ENCODE measurements around the gene YTHDC2.
A peak's percentile ranks its signal among the peaks of the same experiment; 100 is the strongest.

YTHDC2 gene

DNA sequence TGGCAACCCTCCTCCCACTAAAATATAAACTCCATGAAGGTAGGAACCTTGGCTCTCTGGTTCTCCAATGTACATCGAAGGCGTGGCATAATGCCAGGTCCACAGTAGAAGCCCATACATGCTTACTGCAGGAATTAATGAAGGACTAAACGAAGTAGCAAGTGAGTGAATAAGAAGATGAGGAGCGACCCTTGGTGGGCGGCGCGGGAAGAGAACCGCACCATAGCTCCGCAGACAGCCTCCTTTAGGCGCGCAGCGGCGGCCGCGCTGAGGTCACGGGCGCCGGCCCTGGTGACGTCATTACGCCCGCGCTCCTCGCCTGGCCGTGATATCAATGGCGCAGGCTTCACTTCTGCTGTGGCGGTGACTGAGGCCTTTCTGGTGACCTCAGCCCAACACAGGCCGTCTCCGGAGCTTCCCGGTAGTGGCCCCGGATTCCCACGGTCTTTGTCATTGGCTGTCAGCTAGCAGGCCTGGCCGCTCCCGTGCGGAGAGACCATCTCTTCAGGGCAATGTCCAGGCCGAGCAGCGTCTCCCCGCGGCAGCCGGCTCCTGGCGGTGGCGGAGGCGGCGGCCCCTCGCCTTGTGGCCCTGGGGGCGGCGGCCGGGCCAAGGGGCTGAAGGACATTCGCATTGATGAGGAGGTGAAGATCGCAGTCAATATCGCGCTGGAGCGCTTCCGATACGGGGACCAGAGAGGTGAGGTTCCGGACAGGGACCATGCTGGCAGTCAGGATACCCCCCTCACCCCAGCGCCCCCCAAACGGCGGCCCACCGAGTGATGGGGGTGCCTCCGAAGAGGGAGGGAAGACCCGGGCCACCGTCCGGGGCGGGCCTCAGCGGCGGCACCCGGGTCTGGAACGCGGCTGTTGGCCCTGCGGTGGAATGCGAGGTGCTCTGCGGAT, at the start of gene YTHDC2:
YTHDC2 (plus strand) TSS at position 311 of the 905 bp plus-strand sequence; CDS start at position 513, 202 bp downstream.
- peak; percentile 80 to 82 for DNase-seq (ENCODE audit: low read depth in 2 of 2)

DNA sequence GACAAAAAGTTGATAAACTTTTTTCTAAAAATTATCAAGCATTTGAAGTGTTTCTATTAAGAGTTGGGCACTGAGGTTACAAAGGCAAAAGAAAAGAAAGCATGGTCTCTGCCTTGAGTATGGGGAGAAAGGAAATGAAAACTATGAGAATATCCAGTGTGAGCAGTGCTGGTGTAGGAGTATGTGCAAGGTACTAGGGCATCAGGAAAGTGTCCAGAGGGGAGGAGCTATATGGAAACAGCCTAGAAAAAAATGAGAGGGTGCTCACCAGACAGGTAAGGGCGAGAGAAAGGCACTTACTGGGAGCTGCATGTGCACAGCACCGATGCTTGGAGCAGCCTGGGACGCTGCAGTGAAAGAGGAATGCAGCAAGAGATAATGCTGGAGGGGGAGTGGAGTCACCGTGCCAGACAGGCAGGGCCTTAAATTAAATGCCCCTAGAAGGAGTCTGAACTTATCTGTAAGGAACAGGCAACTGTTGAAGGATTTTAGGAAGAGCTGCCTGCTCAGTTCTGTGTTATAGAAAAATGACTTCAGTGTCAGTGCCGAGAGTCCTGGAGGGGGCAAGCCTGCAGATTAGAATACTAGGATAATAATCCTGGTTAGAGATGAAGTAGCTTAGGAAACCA, 39.3 kb upstream of the YTHDC2 start:
- DNase-seq (ENCODE audit: low read depth in 2 of 2) = no peak

DNA sequence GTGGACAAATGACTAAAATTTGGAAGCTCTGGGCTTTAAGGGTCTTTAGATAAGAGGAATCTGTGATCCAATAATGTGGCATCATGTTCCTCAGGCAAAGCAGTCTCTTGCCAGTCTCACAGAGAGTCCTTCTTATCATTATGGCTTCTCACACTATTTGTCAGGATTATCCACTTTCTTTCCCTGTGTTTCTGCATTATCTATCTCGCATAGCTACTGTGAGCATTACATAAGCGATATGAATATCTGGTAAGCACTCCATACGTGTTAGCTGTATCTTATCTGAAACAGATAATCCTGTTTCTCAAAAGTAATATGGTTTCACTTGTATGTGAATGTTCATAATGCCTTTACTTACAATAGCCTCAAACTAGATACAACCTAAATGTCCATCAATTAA, 34.8 kb upstream of the YTHDC2 start:
- DNase-seq (ENCODE audit: low read depth in 2 of 2) = no peak

DNA sequence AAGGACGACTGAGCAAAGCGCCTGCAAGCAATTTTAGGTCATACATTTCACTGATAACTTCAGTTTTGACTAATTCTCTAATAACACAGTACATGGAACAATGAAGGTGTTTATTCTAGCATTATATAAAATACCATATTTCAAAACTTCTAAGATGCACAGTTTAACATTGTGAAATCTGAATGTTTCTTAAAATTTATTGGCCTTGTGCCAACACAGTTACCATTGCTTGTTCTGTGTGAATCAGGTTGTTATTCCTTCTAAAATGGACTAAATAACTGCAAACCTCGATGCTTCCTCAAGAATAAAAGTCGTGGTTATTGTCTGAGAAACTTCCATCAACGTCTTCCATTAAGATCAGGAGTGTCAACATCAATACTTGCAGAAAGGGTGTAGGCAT, 33.3 kb upstream of the YTHDC2 start:
- no peak for DNase-seq (ENCODE audit: low read depth in 2 of 2)

DNA sequence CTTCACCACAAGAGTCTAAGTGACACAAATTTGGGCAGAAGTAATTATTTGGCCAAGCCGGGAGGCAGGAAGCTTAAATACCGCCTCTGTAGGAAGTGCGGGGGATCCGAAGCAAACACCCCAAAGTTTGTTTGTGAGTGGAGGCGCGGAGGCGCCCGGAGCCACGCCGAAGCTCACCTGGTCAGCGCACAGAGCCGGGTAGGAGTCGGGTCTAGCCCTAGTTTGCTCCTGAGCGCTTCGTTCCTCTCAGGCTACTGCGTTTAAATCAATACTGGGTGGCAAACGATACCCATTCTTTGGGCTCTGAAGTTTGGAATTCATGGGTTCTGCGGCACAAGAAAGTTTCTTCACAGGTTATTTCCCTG, 26.1 kb upstream of the YTHDC2 start:
- DNase-seq (ENCODE audit: low read depth in 2 of 2) = no peak

DNA sequence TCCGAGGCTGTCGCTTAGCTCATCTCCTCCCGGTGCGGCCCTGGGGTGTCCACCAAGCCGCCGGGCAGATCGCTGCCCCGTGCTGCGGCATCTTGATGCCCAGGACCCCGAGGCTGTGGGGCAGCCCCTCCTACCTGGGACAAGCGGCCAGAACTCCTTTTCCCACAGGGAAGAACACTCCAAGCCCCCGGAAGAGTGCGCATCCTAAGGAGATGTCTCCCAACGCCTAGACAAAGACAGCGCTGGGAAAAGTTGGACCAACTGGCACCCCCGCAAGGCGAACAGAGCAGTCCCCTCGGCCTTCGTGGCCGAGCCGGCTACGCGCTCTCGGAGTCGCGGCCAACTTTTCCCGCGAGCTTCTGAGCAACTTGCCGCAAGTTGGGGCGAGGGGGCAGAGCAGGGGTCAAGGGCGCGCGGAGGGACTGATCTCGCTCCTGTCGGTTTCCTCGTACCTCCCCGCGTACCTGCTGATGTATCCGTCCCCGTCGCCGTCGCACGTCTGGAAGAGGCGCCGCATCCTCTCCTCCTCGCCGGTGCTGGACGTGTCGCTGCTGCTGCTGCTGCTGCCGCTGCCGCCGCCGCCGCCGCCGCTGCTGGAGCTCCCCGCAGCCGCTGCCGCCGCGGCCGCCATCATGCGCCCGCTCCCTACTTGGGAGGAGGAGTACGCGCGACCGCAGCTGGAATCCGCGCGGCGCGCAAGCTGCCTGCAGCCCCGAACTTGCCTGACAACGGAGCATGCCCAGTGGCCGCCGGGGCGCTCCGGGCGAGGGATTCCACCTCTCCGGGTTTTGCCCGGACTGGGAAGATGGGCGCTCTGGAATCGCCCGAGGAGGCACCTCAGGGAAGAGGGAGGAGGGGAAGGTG, 25.5 kb upstream of the YTHDC2 start, which contains the start of gene MCC:
MCC (minus strand) TSS at position 673 of the 864 bp plus-strand sequence.
- peak in 1 of 2 donors; percentile 30 for DNase-seq (ENCODE audit: low read depth in 2 of 2)

DNA sequence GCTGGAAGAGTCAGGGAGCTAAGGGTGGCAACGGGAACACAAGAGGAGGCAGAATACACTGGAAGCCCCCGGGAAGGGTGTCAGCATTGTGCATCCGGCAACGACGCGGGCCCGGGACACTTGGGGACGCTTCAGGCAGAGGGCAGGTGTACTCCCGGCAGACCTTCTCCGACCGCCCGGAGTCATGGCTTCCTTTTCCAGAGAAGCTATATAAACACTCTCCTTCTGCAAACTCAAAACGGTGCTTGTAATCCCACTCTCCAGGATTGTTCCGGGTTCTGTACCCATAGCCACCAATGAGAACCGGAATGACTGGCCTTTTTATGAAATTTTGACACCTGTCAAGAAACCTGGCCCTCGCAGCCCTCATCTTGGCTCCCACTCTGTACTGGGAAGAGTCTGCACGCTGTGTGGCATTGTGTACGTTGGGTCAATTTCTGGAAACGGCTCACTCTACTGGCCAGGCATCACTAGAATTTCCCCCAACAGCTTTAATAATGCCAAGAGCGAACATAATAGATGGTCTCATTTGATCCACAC, 24.8 kb upstream of the YTHDC2 start:
- no peak for DNase-seq (ENCODE audit: low read depth in 2 of 2)

DNA sequence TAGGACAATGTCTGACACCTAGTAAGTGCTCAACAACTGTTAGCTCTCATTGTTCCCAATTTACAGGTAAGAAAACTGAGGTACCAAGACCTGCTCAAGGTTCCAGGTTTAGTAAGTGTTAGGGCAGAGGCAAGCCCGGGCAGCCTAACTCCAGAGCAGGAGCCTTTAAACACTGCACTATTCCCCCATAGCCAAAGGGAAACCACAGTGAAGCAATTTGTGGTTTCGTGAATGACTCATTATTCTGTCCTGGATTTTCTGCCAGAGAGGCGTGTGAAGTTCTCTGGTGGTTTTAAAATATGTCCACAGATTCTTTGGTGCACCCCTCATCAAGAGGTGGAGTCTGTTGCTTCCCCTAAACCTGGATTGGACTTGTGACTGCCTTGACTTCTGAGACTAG, 24.2 kb upstream of the YTHDC2 start:
- DNase-seq (ENCODE audit: low read depth in 2 of 2) = no peak

DNA sequence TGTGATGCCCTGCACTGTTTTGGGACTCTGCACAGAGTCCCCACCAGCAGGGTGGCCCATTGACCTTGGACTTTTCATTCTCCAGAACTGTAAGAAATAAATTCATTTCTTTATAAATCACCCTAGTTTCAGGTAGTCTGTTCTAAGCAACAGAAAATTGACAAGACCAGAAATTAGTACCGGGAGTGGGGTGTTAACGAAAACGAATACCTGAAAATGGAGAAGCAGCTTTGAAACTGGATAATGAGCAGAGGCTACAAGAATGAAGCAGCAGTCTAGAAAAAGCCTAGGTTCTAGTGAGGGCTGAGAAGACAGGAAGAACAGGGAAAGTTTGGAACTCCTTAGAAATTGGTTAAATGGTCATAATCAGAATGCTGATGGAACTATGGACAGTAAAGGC, 23.2 kb upstream of the YTHDC2 start:
- no peak for DNase-seq (ENCODE audit: low read depth in 2 of 2)

DNA sequence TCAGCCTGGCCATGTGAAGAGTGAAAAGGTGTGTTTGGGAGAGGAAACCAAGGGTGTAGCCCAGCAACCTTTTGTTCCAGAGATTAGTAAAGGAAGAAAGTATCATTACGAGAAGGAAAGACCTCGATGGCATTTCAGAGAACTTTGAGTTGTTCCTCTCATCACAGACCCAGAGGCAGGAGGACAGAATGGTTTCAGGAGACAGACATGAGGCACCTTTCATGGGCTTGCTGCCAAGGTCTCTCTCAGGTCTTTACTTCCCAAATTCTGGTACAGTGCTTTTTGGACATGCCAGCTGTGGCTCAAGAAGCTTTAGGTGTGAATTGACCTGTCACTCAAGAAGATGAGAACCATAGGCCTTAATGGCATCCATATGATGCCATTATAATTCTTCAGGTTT, 22.5 kb upstream of the YTHDC2 start:
- DNase-seq (ENCODE audit: low read depth in 2 of 2) = no peak

DNA sequence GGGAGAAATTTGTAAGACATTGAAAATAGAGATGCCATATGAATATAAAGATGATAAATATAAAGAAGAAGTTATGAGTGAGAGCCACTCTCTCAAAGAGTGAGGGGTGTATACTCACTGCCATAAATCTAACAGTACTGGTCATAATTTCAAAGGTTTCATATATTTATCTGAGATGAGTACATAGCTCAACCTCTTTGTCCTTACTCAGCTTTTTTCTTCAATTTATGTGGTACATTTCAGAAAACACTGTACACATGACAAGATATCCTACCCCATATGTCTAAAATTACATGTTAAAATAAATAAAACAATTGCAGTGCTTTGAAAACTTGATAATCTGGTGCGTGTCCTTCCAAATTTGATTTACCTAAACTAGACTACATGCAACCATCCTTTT, 20.0 kb upstream of the YTHDC2 start:
- no peak for DNase-seq (ENCODE audit: low read depth in 2 of 2)

DNA sequence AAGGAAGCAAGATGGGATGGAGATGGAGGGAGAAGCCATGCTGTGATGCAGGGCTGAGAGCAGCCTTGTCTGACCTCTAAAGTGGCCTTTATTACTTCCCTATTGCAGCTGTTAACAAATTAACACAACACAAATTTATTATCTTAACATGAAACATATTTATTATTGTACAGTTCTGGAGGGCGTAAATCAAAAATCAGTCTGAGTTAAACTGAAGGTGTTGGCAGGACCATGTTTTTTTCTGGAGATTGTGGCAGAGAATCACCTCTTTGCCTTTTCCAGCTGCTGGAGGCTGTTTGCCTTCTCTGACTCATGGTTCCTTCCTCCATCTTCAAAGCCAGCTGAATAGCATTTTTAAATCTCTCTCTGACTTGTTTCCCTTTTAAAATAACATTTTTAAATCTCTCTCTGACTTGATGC, 18.1 kb upstream of the YTHDC2 start:
- DNase-seq (ENCODE audit: low read depth in 2 of 2) = no peak

DNA sequence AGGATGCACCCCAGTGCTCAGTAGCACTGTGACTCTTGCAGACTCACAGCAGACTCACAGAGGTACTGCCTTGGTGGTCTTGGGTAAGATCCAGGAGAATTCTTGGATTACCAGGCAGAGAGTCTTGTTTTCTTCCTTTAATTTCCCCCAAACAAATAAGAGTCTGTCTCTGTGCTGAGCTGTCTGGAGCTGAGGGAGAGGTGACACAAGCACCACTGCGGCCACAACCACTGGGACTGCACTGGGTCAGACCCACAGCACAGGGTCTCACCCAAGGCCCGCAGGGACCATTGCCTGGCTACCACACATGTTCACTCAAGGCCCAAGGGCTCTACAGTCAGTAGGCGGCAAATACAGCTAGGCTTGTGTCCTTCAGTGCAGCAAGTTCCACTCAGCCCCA, 11.4 kb upstream of the YTHDC2 start:
- no peak for DNase-seq (ENCODE audit: low read depth in 2 of 2)

DNA sequence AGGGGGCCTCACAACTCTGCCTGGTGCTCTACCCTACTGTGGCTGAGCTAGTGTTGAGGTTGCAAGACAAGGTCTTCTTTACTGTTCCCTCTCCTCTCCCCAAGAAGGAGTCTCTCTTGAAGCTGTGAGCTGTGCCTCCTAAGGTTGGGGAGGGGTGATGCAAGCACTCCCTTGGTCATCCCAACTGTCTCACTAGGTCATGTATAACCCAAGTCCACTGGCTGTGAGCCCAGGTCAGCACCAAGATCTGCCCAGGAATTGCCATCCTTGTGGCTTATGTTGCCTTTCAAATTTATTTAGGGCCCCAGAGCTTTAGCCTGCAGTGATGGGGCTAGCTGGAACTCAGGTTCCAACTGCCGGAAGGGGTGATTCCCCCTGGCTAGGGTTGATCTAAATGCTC, 10.3 kb upstream of the YTHDC2 start:
- no peak for DNase-seq (ENCODE audit: low read depth in 2 of 2)

DNA sequence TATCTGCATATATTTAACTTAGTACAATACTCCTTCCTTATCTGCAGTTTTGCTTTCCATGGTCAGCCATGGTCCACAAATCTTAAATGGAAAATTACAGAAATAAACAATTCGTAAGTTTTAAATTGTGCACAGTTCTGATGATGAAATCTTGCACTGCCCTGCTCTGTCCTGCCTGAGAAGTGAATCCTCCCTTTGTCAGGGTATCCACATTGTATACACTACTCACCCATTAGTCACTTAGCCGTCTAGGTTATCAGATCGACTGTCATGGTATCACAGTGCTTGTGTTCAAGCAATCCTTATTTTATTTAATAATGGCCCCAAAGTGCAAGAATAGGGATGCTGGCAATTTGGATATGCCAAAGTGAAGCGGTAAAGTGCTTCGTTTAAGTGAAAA, 8.3 kb upstream of the YTHDC2 start:
- DNase-seq (ENCODE audit: low read depth in 2 of 2) = no peak

DNA sequence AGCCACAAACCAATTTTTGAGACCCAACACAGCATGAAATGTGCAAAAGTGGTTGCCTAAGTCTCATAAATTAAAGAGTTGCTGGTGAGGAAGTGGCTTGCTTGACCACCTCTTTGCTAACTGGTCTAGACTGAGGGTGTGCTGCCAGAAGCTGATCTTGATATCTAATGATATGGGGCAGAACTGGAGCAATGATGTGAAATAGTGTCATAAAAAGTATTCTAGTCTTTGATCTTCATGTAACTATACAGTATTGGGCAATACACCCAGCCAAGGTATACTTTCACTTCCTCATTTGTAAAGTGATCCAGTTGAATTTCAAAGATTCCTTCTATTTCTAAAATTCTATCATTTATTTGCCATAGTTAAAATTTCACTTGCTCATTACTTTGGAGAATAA, 5.9 kb upstream of the YTHDC2 start:
- no peak for DNase-seq (ENCODE audit: low read depth in 2 of 2)

DNA sequence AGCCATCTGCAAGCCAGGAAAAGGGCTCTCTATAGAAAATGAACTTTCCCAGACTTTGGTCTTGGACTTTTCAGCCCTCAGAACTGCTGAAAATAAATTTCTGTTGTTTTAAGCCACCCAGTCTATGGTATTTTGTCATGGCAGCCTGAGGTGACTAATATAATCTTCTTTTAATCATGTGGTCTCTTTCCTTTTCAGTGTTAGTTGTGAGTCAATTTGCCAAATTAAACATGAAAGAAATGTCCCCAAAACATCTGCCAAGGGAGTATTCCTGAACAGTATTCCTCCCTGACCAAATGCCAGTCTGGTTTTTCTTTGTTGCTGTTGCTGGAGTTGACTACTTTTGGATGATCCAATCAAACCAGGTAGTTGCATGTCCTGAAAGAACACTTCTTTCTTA, 4.7 kb upstream of the YTHDC2 start:
- DNase-seq (ENCODE audit: low read depth in 2 of 2) = no peak

DNA sequence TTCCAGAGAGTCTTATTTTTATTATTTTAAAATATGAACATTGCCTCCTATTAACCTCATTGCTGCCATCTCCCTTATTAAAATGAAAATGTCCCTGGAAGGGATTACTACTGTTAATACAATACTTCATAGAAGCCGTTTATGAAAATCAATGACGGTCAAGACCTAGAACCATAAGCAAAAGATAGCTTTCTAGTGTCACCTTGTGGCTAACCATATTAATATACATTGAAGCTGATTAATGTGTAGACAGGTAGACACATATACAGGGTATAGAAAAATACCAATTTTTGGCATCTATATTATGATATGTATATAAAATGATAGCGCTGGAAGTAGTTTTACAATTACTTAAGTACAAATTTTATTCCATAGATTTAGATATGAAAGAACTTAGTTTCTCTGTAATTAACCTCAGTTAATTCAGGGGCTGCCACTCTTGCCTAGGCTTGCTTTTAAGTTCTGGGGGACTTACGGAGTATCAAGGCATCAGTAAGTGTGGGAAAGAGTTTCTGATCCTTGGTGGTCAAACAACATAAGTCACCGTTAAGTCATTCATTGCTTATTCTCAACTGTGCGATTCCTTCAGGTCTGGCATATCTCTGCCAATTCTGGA, 2.5 kb upstream of the YTHDC2 start:
- no peak for DNase-seq (ENCODE audit: low read depth in 2 of 2)

DNA sequence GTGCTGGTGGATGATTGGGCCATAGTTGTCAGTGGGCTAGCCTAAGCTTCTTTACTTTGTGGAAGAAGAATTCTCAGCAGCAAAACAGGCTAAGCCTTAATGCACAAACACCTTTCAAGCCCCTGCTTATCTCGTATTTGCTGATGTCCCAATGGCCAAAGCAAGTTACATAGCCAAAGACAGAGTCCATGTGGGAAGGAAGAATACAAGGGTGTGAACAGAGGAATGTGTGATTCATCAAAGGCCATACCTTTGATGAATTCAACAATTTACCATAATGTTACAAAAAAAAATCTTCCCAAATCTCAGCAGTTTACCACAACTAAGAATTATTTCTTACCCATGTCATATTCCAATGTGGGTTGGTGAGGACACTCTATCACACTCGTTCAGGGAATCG, 1.2 kb upstream of the YTHDC2 start:
- DNase-seq (ENCODE audit: low read depth in 2 of 2) = no peak

DNA sequence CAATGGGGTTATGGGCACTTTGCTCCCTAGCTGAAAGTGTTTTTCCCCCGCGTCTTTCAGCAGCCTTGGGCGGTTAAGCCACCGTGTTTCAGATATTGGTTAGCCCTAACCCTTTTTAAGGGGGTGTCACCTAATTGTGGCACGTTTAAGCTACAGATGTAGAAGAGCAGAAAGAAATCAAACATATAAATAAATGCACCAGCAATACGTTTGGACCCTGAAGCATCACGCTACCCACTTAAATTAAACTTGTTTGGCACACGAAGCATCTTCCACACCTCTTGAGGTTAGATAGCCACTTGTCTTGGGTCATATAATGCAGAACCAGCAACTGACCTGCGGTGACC, 768 bp downstream of the YTHDC2 start:
- no peak for DNase-seq (ENCODE audit: low read depth in 2 of 2)

DNA sequence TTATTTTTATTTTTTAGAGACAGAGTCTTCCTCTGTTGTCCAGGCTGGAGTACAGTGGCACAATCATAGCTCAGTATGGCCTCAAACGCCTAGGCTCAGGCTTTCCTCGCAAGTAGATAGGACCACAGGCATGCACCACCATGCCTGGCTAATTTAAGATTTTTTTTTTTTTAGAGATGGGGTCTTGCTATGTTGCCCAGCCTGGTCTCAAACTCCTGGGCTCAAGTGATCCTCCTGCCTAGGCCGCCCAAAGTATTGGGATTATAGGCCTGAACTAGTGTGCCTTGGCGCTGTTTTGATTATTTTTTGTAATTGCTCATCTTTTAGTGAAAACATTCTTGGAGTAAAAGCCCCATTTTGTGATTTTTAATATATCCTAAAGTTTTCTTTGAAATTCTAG, 5.4 kb downstream of the YTHDC2 start:
- DNase-seq (ENCODE audit: low read depth in 2 of 2) = no peak

DNA sequence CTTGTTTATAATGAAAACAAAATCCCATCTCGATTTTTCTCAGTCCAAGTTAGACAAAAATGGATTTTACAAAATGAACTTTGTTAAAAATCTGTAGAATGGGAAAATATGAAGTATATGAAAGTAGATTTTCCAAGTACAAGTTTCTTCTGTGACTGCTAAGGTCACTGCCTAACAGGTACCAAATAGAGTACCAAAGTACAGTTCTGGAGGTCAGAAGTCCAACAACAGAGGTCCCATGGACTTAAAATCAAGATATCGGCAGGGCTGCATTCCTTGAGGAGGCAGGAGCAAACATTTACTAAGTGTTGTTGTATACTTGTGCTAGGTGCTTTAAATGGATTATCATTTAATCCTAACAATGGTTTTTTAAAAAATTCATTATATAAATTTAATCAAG, 5.9 kb downstream of the YTHDC2 start:
- no peak for DNase-seq (ENCODE audit: low read depth in 2 of 2)

Measured in activated CD4-positive, alpha-beta T cell treated with anti-CD3 and anti-CD28 coated beads for 24 hours (primary cell).